GM19238 (cell line): ENCODE measurements around the gene RBP3.

Experiments
- DNase-seq: peaks from one replicate; pipeline ENCODE4 v3.0.0; 2011; ENCODE audit warnings: low spot score; ENCODE audit not compliant: insufficient read length

The RBP3 gene

GRCh38 chr10:47348138-47348651 lies at the start of gene RBP3:
Gene RBP3, plus strand, starts transcription at chr10:47348363. Its CDS starts 122 bp downstream, at chr10:47348485.
- no peak for DNase-seq

- no peak for DNase-seq
Observed at GRCh38 chr10:47298715-47299114, 49.4 kb upstream of the RBP3 start.

GRCh38 chr10:47299611-47300428 lies 48.3 kb upstream of the RBP3 start, which contains the start of gene GDF10:
Gene GDF10, plus strand, starts transcription at chr10:47300197. Its CDS starts 455 bp downstream, at chr10:47300652.
- DNase-seq, result no peak

- no peak for DNase-seq
Observed at GRCh38 chr10:47300429-47300931, 47.7 kb upstream of the RBP3 start.

GRCh38 chr10:47301833-47302232 lies 46.3 kb upstream of the RBP3 start:
- no peak for DNase-seq

GRCh38 chr10:47303105-47303504 lies 45.1 kb upstream of the RBP3 start:
- DNase-seq, result no peak

- no peak for DNase-seq
Observed at GRCh38 chr10:47303866-47304265, 44.3 kb upstream of the RBP3 start.

GRCh38 chr10:47305566-47305965 lies 42.6 kb upstream of the RBP3 start:
- no peak for DNase-seq

- DNase-seq, result no peak
Observed at GRCh38 chr10:47306387-47307210, 41.6 kb upstream of the RBP3 start.

- no peak for DNase-seq
Observed at GRCh38 chr10:47307381-47307780, 40.8 kb upstream of the RBP3 start.

GRCh38 chr10:47308775-47309174 lies 39.4 kb upstream of the RBP3 start:
- no peak for DNase-seq

- DNase-seq, result no peak
Observed at GRCh38 chr10:47309408-47310089, 38.6 kb upstream of the RBP3 start.

GRCh38 chr10:47310090-47310505 lies 38.1 kb upstream of the RBP3 start:
- no peak for DNase-seq

GRCh38 chr10:47311193-47311931 lies 36.8 kb upstream of the RBP3 start:
- no peak for DNase-seq

GRCh38 chr10:47311932-47312662 lies 36.1 kb upstream of the RBP3 start:
- peak; percentile 63 for DNase-seq

GRCh38 chr10:47312663-47312995 lies 35.5 kb upstream of the RBP3 start:
- no peak for DNase-seq

- DNase-seq, result no peak
Observed at GRCh38 chr10:47314416-47314970, 33.7 kb upstream of the RBP3 start.

GRCh38 chr10:47315421-47315820 lies 32.7 kb upstream of the RBP3 start:
- DNase-seq, result no peak

GRCh38 chr10:47316131-47316530 lies 32.0 kb upstream of the RBP3 start:
- no peak for DNase-seq

- DNase-seq, result no peak
Observed at GRCh38 chr10:47317251-47317650, 30.9 kb upstream of the RBP3 start.
